Measurements from ENCODE around the gene MIGA2. TPM values are rescaled to one million over a fixed set of nuclear protein-coding genes. Genes with fewer than 3 reads are reported as not detected.
A peak's percentile ranks its signal among the peaks of the same experiment; 100 is the strongest.
"Not testable (repeated sequence)": the region's sequence is repeated elsewhere in the genome, so short reads cannot be mapped to it uniquely, and the experiment has no call there.

Gene MIGA2
- total RNA-seq, 1 donor from 2014 or later = 32.8 TPM

GRCh38 chr9:129031514-129031913, 4.9 kb upstream of the MIGA2 start:
- no peak for DNase-seq
- intact Hi-C loops (cut with DNase I) = no loop called here

GRCh38 chr9:129032541-129033159, 3.8 kb upstream of the MIGA2 start:
- ATAC-seq (ENCODE audit: poor library complexity) = no peak

More at GRCh38 chr9:129031514-129031913, 4.9 kb upstream of the MIGA2 start:
- no peak for ATAC-seq (ENCODE audit: poor library complexity)

GRCh38 chr9:129033216-129033615, 3.2 kb upstream of the MIGA2 start:
- intact Hi-C loops (cut with DNase I) = no loop called here
- ATAC-seq (ENCODE audit: poor library complexity) (no peak), DNase-seq (no peak)

More at GRCh38 chr9:129032541-129033159, 3.8 kb upstream of the MIGA2 start:
- intact Hi-C loops (cut with DNase I) = no loop called here
- no peak for DNase-seq

GRCh38 chr9:129035838-129036237, 588 bp upstream of the MIGA2 start:
- intact Hi-C loops (cut with DNase I); DNase-seq: not testable (repeated sequence)

GRCh38 chr9:129036923-129037766, 719 bp downstream of the MIGA2 start:
- ATAC-seq (ENCODE audit: poor library complexity) (peak; percentile 1), DNase-seq (no peak)
- intact Hi-C loops (cut with DNase I) = no loop called here

More at GRCh38 chr9:129035838-129036237, 588 bp upstream of the MIGA2 start:
- peak; percentile 26 for ATAC-seq (ENCODE audit: poor library complexity)

- ATAC-seq (ENCODE audit: poor library complexity) (no peak), DNase-seq (peak; percentile 63)
- intact Hi-C loops (cut with DNase I) = no loop called here
Measured at GRCh38 chr9:129037767-129038098, 1.3 kb downstream of the MIGA2 start.

GRCh38 chr9:129038109-129038852, 1.9 kb downstream of the MIGA2 start:
- intact Hi-C loops (cut with DNase I) = no loop called here
- DNase-seq (peak; percentile 81), ATAC-seq (ENCODE audit: poor library complexity) (peak; percentile 5)

- intact Hi-C loops (cut with DNase I) = no loop called here
- ATAC-seq (ENCODE audit: poor library complexity) (no peak), DNase-seq (no peak)
Measured at GRCh38 chr9:129040113-129040643, 3.8 kb downstream of the MIGA2 start.

- intact Hi-C loops (cut with DNase I) = no loop called here
- ATAC-seq (ENCODE audit: poor library complexity) (no peak), DNase-seq (no peak)
Measured at GRCh38 chr9:129042016-129042415, 5.6 kb downstream of the MIGA2 start.

- DNase-seq = peak; percentile 90
- intact Hi-C loops (cut with DNase I) = no loop called here
- peak; percentile 94 for ATAC-seq (ENCODE audit: poor library complexity)
Measured at GRCh38 chr9:129052592-129052991, 16.2 kb downstream of the MIGA2 start.

GRCh38 chr9:129053020-129053419, 16.6 kb downstream of the MIGA2 start:
- no peak for ATAC-seq (ENCODE audit: poor library complexity)
- intact Hi-C loops (cut with DNase I) = no loop called here
- no peak for DNase-seq

- ATAC-seq (ENCODE audit: poor library complexity) (no peak), DNase-seq (no peak)
- intact Hi-C loops (cut with DNase I) = no loop called here
Measured at GRCh38 chr9:129054163-129054851, 17.9 kb downstream of the MIGA2 start.

GRCh38 chr9:129058965-129059795, 22.8 kb downstream of the MIGA2 start:
- intact Hi-C loops (cut with DNase I) = no loop called here
- DNase-seq (no peak), ATAC-seq (ENCODE audit: poor library complexity) (no peak)

- intact Hi-C loops (cut with DNase I) = no loop called here
- no peak for DNase-seq
- no peak for ATAC-seq (ENCODE audit: poor library complexity)
Measured at GRCh38 chr9:129059796-129060785, 23.7 kb downstream of the MIGA2 start.

- ATAC-seq (ENCODE audit: poor library complexity) (no peak), DNase-seq (no peak)
- intact Hi-C loops (cut with DNase I) = no loop called here
Measured at GRCh38 chr9:129060991-129061390, 24.6 kb downstream of the MIGA2 start.

GRCh38 chr9:129063061-129063460, 26.6 kb downstream of the MIGA2 start:
- DNase-seq (no peak), ATAC-seq (ENCODE audit: poor library complexity) (no peak)
- intact Hi-C loops (cut with DNase I) = no loop called here

- DNase-seq (no peak), ATAC-seq (ENCODE audit: poor library complexity) (no peak)
- intact Hi-C loops (cut with DNase I) = no loop called here
Measured at GRCh38 chr9:129064499-129064908, 28.1 kb downstream of the MIGA2 start.
